H1 (cell line): Measurements from ENCODE around the gene GTF2F1. TPM values are rescaled to one million over a fixed set of nuclear protein-coding genes. Genes with fewer than 3 reads are reported as not detected.

Experiments used
- CTCF ChIA-PET: fragments of 300-600 bp; sonication (Branson Sonifier 250); formaldehyde crosslinking; loops from one replicate; lab custom pipeline; 2021; ENCODE audit not compliant: partially characterized antibody; lab: Charles Lee
- POLR2A ChIA-PET: fragments of 300-600 bp; sonication (Branson Sonifier 250); formaldehyde crosslinking; loops from one replicate; lab custom pipeline; 2021; ENCODE audit warnings: inconsistent platforms; ENCODE audit not compliant: partially characterized antibody; lab: Charles Lee
- DNase-seq, 2 experiments: peaks; one replicate each; pipeline versions ENCODE4 v3.0.0 to v3.0.0-alpha.2; 2010 to 2022; ENCODE audit warnings: low spot score in 2 of 2, low read depth in 1 of 2, mixed read lengths in 1 of 2
- FAIRE-seq: peaks from 2 replicates; lab custom pipeline; 2011; peaks lifted over from hg19 to GRCh38; lab: Jason Lieb, UNC
- H2AFZ ChIP-seq: 2 replicates; pipeline ENCODE4 v1.8.1; 2012; ENCODE audit warnings: low read length, inconsistent platforms
- H2AK5ac ChIP-seq: 2 replicates; pipeline ENCODE4 v1.6.1; 2013; ENCODE audit warnings: low read depth, low read length
- H2BK120ac ChIP-seq: replicated peaks from 2 replicates; pipeline ENCODE3; 2013; ENCODE audit warnings: low read depth, low read length, inconsistent platforms
- H2BK12ac ChIP-seq: 2 replicates; pipeline ENCODE4 v1.6.1; 2013; ENCODE audit warnings: low read depth, low read length
- H2BK15ac ChIP-seq: 2 replicates; pipeline ENCODE4 v1.6.1; 2013; ENCODE audit warnings: low read length
- H2BK20ac ChIP-seq: 2 replicates; pipeline ENCODE4 v1.6.1; 2013; ENCODE audit warnings: low read length
- H2BK5ac ChIP-seq: 2 replicates; pipeline ENCODE4 v1.6.1; 2013; ENCODE audit warnings: low read depth, low read length
- H3K14ac ChIP-seq: 2 replicates; pipeline ENCODE4 v1.6.1; 2013; ENCODE audit warnings: inconsistent platforms; ENCODE audit not compliant: insufficient read length
- H3K18ac ChIP-seq: 2 replicates; pipeline ENCODE4 v1.6.1; 2013; ENCODE audit warnings: low read length; ENCODE audit errors: extremely low read depth
- H3K23ac ChIP-seq: 2 replicates; pipeline ENCODE4 v1.6.1; 2013; ENCODE audit warnings: inconsistent platforms; ENCODE audit not compliant: insufficient read length
- H3K23me2 ChIP-seq: 2 replicates; pipeline ENCODE4 v1.6.1; 2013; ENCODE audit warnings: low read depth, low read length
- H3K27ac ChIP-seq: 2 replicates; pipeline ENCODE4 v1.6.1; 2011; ENCODE audit warnings: low read depth, low read length, inconsistent platforms
- H3K27me3 ChIP-seq, 4 experiments: replicated peaks in 1 of 4; 1 replicate in 1 of 4; 2 replicates in 3 of 4; pipeline versions ENCODE4 v1.6.1 to v1.8.1; 2011 to 2013; ENCODE audit warnings: low read length in 3 of 4, mild to moderate bottlenecking in 3 of 4, inconsistent platforms in 2 of 4, mixed read lengths in 2 of 4, moderate library complexity in 1 of 4; ENCODE audit not compliant: control insufficient read depth in 3 of 4, insufficient read depth in 3 of 4; ENCODE audit errors: extremely low read depth in 1 of 4
- H3K36me3 ChIP-seq, 4 experiments: 2 replicates each; pipeline versions ENCODE4 v1.6.1 to v1.8.1; 2011 to 2013; ENCODE audit warnings: mild to moderate bottlenecking in 4 of 4, low read length in 3 of 4, moderate library complexity in 2 of 4, control low read depth in 1 of 4, inconsistent platforms in 1 of 4; ENCODE audit not compliant: insufficient read depth in 4 of 4, control insufficient read depth in 2 of 4
- H3K4ac ChIP-seq: replicated peaks from 2 replicates; pipeline ENCODE3; 2013; ENCODE audit warnings: low read length, low read depth, mixed read lengths, inconsistent platforms; ENCODE audit not compliant: insufficient read length
- H3K4me1 ChIP-seq, 4 experiments: replicated peaks in 1 of 4; 1 replicate in 1 of 4; 2 replicates in 3 of 4; pipeline versions ENCODE4 v1.6.1 to v1.8.1; 2011 to 2013; ENCODE audit warnings: low read length in 3 of 4, inconsistent platforms in 2 of 4, mixed read lengths in 1 of 4; ENCODE audit not compliant: insufficient read depth in 4 of 4, control insufficient read depth in 3 of 4
- H3K4me2 ChIP-seq, 2 experiments: 2 replicates each; pipeline versions ENCODE4 v1.6.1 to v1.8.1; 2011 to 2013; ENCODE audit warnings: low read depth in 2 of 2, low read length in 2 of 2, control low read depth in 1 of 2, inconsistent platforms in 1 of 2, mild to moderate bottlenecking in 1 of 2; ENCODE audit not compliant: insufficient read depth in 1 of 2
- H3K4me3 ChIP-seq, 4 experiments: fragments of 200-600, 300-600 bp in 1 of 4; sonication (generic), shearing (Covaris generic), sonication (Bioruptor Twin) in 1 of 4; 2 replicates each; pipeline versions ENCODE4 v1.5.1 to v1.8.1; 2011 to 2016; ENCODE audit warnings: low read length in 4 of 4, low read depth in 3 of 4, control low read depth in 2 of 4, inconsistent platforms in 2 of 4, mild to moderate bottlenecking in 2 of 4, mixed read lengths in 1 of 4, moderate library complexity in 1 of 4; ENCODE audit not compliant: insufficient read depth in 2 of 4; ENCODE audit errors: extremely low read depth in 1 of 4
- H3K56ac ChIP-seq: replicated peaks from 2 replicates; pipeline ENCODE3; 2013; ENCODE audit warnings: low read depth, mild to moderate bottlenecking, mixed read lengths, low read length, inconsistent platforms; ENCODE audit not compliant: insufficient read length
- H3K79me1 ChIP-seq: 2 replicates; pipeline ENCODE4 v1.6.1; 2013; ENCODE audit warnings: low read depth, low read length, control low read depth
- H3K79me2 ChIP-seq, 2 experiments: 2 replicates each; pipeline versions ENCODE4 v1.6.1 to v1.8.1; 2012 to 2013; ENCODE audit warnings: low read length in 2 of 2, mild to moderate bottlenecking in 2 of 2, inconsistent platforms in 1 of 2; ENCODE audit not compliant: insufficient read depth in 2 of 2, control insufficient read depth in 1 of 2
- H3K9ac ChIP-seq, 4 experiments: replicated peaks in 1 of 4; 1 replicate in 1 of 4; 2 replicates in 3 of 4; pipeline versions ENCODE4 v1.6.1 to v1.8.1; 2011 to 2013; ENCODE audit warnings: low read depth in 3 of 4, low read length in 3 of 4, control low read depth in 2 of 4, mild to moderate bottlenecking in 2 of 4, moderate library complexity in 2 of 4, inconsistent platforms in 1 of 4; ENCODE audit errors: extremely low read depth in 1 of 4
- H3K9me3 ChIP-seq, 2 experiments: 2 replicates each; pipeline versions ENCODE4 v1.6.1 to v1.8.1; 2012 to 2013; ENCODE audit warnings: mild to moderate bottlenecking in 2 of 2, moderate library complexity in 2 of 2, control low read depth in 1 of 2, inconsistent platforms in 1 of 2, low read depth in 1 of 2, low read length in 1 of 2, mixed read lengths in 1 of 2; ENCODE audit not compliant: insufficient read depth in 2 of 2
- H4K20me1 ChIP-seq, 2 experiments: replicated peaks in 1 of 2; 2 replicates each; pipeline versions ENCODE3 to v1.8.1; 2011 to 2013; ENCODE audit warnings: inconsistent platforms in 2 of 2, low read length in 2 of 2, mild to moderate bottlenecking in 1 of 2; ENCODE audit not compliant: insufficient read depth in 2 of 2, control insufficient read depth in 1 of 2
- H4K5ac ChIP-seq: 2 replicates; pipeline ENCODE4 v1.6.1; 2013; ENCODE audit warnings: low read length, low read depth, mixed read lengths, inconsistent platforms; ENCODE audit not compliant: insufficient read length
- H4K8ac ChIP-seq: 2 replicates; pipeline ENCODE4 v1.8.0; 2013; ENCODE audit warnings: mild to moderate bottlenecking, moderate library complexity, low read length, inconsistent platforms; ENCODE audit not compliant: insufficient read depth; ENCODE audit errors: extremely low read depth
- H4K91ac ChIP-seq: replicated peaks from 2 replicates; pipeline ENCODE3; 2013; ENCODE audit warnings: low read length, mixed read lengths, inconsistent platforms; ENCODE audit not compliant: insufficient read length
- BCL11A ChIP-seq, 2 experiments: IDR thresholded peaks; one replicate each; pipeline ENCODE4 v1.6.1; 2011; ENCODE audit warnings: low read depth in 2 of 2, low read length in 2 of 2, mild to moderate bottlenecking in 2 of 2
- CTBP2 ChIP-seq: IDR thresholded peaks from 2 replicates; pipeline ENCODE4 v1.7.0; 2011; ENCODE audit warnings: borderline replicate concordance, mild to moderate bottlenecking, moderate library complexity, mixed read lengths, low read length; ENCODE audit not compliant: insufficient read depth, insufficient read length
- E2F6 ChIP-seq: IDR thresholded peaks from 2 replicates; pipeline ENCODE4 v1.6.1; 2012; ENCODE audit warnings: inconsistent platforms
- EP300 ChIP-seq, 2 experiments: IDR thresholded peaks; 1 replicate in 1 of 2; 2 replicates in 1 of 2; pipeline ENCODE4 v1.6.1; 2011 to 2012; ENCODE audit warnings: low read depth in 2 of 2, low read length in 2 of 2, mild to moderate bottlenecking in 2 of 2, borderline replicate concordance in 1 of 2, inconsistent platforms in 1 of 2, moderate library complexity in 1 of 2
- FOSL1 ChIP-seq: IDR thresholded peaks from 2 replicates; pipeline ENCODE4 v1.6.1; 2011; ENCODE audit warnings: mild to moderate bottlenecking, low read depth, low read length, moderate library complexity; ENCODE audit not compliant: insufficient read depth
- GTF2F1 ChIP-seq: IDR thresholded peaks from 2 replicates; pipeline ENCODE4 v1.6.1; 2012; ENCODE audit warnings: low read depth, low read length, improper control_type of control experiment, borderline replicate concordance
- KDM1A ChIP-seq: fragments of 200-600, 300-600 bp; sonication (generic); IDR thresholded peaks from 2 replicates; pipeline ENCODE4 v1.7.1; 2016; ENCODE audit warnings: mild to moderate bottlenecking, low read length, borderline replicate concordance
- MAFK ChIP-seq: IDR thresholded peaks from 2 replicates; pipeline ENCODE4 v1.6.1; 2012; ENCODE audit warnings: low read depth, mild to moderate bottlenecking, improper control_type of control experiment, low read length
- RFX5 ChIP-seq: IDR thresholded peaks from 2 replicates; pipeline ENCODE4 v1.6.1; 2011; ENCODE audit warnings: low read depth, low read length, improper control_type of control experiment, borderline replicate concordance
- RXRA ChIP-seq: IDR thresholded peaks from 2 replicates; pipeline ENCODE4 v1.6.1; 2011; ENCODE audit warnings: low read depth, mild to moderate bottlenecking, low read length, moderate library complexity; ENCODE audit not compliant: insufficient read depth
- SUZ12 ChIP-seq: fragments of 200-600 bp; sonication (generic); IDR thresholded peaks from 2 replicates; pipeline ENCODE4 v1.6.1; 2012; ENCODE audit warnings: mild to moderate bottlenecking, inconsistent platforms, low read length, moderate library complexity, mixed read lengths
- TAF1 ChIP-seq: IDR thresholded peaks from 2 replicates; pipeline ENCODE4 v1.6.1; 2011; ENCODE audit warnings: mild to moderate bottlenecking, low read depth, low read length
- WGBS, 2 experiments: shearing (Covaris generic) in 1 of 2; methylation state at CpG; one replicate each; pipeline versions ENCODE4 v1.1.6 to v1.1.7; 2013 to 2015; ENCODE audit warnings: low lambda C conversion rate in 2 of 2, mixed read lengths in 2 of 2, inconsistent platforms in 1 of 2, low coverage in 1 of 2, missing lambda C conversion rate in 1 of 2; ENCODE audit not compliant: insufficient replicate concordance in 2 of 2, insufficient coverage in 1 of 2, insufficient read length in 1 of 2; ENCODE audit errors: extremely low coverage in 1 of 2, missing lambda C conversion rate in 1 of 2; 5-methylcytosine and 5-hydroxymethylcytosine counted together
- polyA plus RNA-seq, 7 experiments: library from polyadenylated mRNA; depleted of rRNA in 3 of 7; stranded (reverse) in 5 of 7; unstranded in 2 of 7; fragments of >200 nt in 5 of 7; fragments of 200-250 nt in 2 of 7; gene quantifications; 1 replicate in 5 of 7; 2 replicates in 1 of 7; 4 replicates in 1 of 7; pipeline versions ENCODE4 v1.2.1 to v1.2.3, GENCODE V29; 2011 to 2013; ENCODE audit warnings: missing spikeins in 2 of 7, mixed read lengths in 2 of 7
- total RNA-seq: library from RNA; stranded (reverse); fragmentation: NEBNext Ultra II Directional; extraction: Animal tissue kit (Norgen Biotek cat#: 25700); gene quantifications from 2 replicates; pipeline ENCODE4 v1.2.1, GENCODE V29; 2021
- TF ChIP-seq, protein P1 (sequence below): IDR thresholded peaks from 2 replicates; pipeline ENCODE4 v1.6.1; 2012; ENCODE audit warnings: inconsistent platforms

The GTF2F1 gene
- total and polyA plus RNA-seq, 2 of the 8 experiments (the other 6 are each of a cell fraction or from before 2014, with no cell fraction given) = 29.3 to 56.3 TPM

DNA sequence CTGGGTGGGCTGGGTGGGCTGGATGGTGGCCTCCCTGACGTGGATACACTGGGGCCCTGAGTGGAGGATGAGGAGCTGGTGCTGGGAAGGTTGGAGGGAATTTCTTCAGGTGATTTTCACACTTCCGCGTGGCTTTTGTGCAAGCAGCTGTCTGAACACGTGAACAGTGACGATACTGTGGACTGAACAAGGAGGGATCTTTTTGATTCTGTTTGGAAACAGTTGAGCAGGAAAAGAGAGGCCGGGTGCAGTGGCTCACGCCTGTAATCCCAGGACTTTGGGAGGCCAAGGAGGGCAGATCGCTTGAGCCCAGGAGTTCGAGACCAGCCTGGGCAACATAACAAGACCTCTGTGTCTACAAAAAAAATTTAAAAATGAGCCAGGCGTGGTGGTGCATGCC lies 9.1 kb upstream of the GTF2F1 start:
- no peak overlapping the region for H2BK12ac ChIP-seq
- H3K4ac ChIP-seq = no peak overlapping the region
- no peaks in the 10 kb centered on the region for H3K79me2 ChIP-seq
- H3K4me1 ChIP-seq = no peaks in the 10 kb centered on the region
- H4K20me1 ChIP-seq = no peaks in the 10 kb centered on the region
- DNase-seq (no peak), FAIRE-seq (no peak)
- H4K8ac ChIP-seq = no peak overlapping the region
- no peak overlapping the region for H4K5ac ChIP-seq
- H3K9ac ChIP-seq = no peak overlapping the region
- H2AK5ac ChIP-seq = no peak overlapping the region
- no peak overlapping the region for H3K23ac ChIP-seq
- no peak overlapping the region for H2BK20ac ChIP-seq
- H3K36me3 ChIP-seq = no peaks in the 10 kb centered on the region
- no peak overlapping the region for H2AFZ ChIP-seq
- no peak overlapping the region for H2BK15ac ChIP-seq
- no peak overlapping the region for H2BK120ac ChIP-seq
- ChIA-PET CTCF (interaction anchor here (2.7 kb wide), 1 partner anchor 10 kb away, joined by 11 read pairs; no protein-coding TSS in a partner anchor), POLR2A (interaction anchor here (0.7 to 1.9 kb wide), 4 partner anchors 9 to 24 kb away, joined by 3 to 5 read pairs (median 4); partner anchors contain the start of gene GTF2F1)
- H3K14ac ChIP-seq = no peak overlapping the region
- no peak overlapping the region for H3K56ac ChIP-seq
- no peaks in the 10 kb centered on the region for H3K23me2 ChIP-seq
- H4K91ac ChIP-seq = no peak overlapping the region
- H3K4me2 ChIP-seq = no peak overlapping the region
- H3K18ac ChIP-seq = no peak overlapping the region
- no peak overlapping the region for H3K4me3 ChIP-seq
- WGBS, 2 experiments = 86% methylated on average over 10 of the region's 10 CpGs; no CpG with 5 or more reads in 1 of the 2 experiments
- no peak overlapping the region for H2BK5ac ChIP-seq
- H3K79me1 ChIP-seq = no peaks in the 10 kb centered on the region
- no peaks in the 10 kb centered on the region; a peak in 1 of 7 replicates for H3K27me3 ChIP-seq
- no peak overlapping the region for H3K27ac ChIP-seq
- H3K9me3 ChIP-seq = no peaks in the 10 kb centered on the region
- TF ChIP-seq RFX5 (no peak), FOSL1 (no peak), E2F6 (no peak), CTBP2 (no peak), EP300 (IDR thresholded peaks at IDR 0.05; ENCODE audit: borderline replicate concordance in 1 of 2, low read depth in 2 of 2, low read length in 2 of 2) (no peak), GTF2F1 (no peak), RXRA (no peak), BCL11A (IDR thresholded peaks at IDR 0.05; ENCODE audit: low read depth in 2 of 2, low read length in 2 of 2) (no peak), SUZ12 (no peak), TAF1 (no peak), KDM1A (no peak), MAFK (no peak)
- TF ChIP-seq, protein P1, sequence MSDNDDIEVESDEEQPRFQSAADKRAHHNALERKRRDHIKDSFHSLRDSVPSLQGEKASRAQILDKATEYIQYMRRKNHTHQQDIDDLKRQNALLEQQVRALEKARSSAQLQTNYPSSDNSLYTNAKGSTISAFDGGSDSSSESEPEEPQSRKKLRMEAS = no peak
